TTC549 (cell line): ENCODE data around the gene PSTPIP1.

ENCODE experiments used
- FAIRE-seq: peaks from 2 replicates; lab custom pipeline; 2012; peaks lifted over from hg19 to GRCh38; lab: Jason Lieb, UNC

PSTPIP1 gene

GRCh38 chr15:77030928-77031375 lies 36.0 kb downstream of the PSTPIP1 start:
- FAIRE-seq, result no peak

DNA sequence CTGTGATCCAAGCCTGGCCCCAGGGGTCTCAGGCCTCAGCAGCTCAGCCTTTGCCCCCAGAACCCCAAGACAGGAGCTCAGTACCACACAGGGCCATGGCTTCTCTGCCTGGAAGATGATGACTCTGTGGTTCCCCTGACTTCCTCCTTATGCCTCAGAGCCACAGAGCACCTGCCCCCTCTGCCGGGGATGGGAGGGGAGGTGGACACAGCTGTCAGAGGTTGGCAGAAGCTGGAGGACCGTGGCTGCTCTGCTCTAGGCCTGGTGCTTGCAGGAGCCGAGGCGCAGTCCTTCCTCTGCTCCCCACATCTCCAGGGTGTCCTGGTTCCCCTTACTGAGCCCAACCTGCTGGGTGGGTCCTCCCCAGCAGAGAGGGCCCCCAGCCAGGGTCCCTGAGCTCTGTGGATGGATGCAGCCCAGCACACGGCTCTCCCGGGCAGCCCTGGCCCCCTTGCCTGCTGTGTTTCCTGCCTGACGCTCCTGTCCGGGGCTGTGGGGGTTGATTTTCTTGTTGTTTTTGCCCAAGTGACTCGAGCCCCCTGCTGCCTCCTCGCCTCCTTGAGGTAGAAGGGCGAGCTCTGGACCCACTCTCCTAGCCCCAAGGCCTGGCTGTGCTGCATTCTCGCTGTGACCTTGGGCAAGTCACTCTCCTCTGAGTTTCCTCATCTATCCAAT lies 36.6 kb downstream of the PSTPIP1 start:
- FAIRE-seq, result no peak

GRCh38 chr15:77032052-77032646 lies 37.2 kb downstream of the PSTPIP1 start:
- no peak for FAIRE-seq

GRCh38 chr15:77032647-77033416 lies 37.9 kb downstream of the PSTPIP1 start:
- FAIRE-seq, result no peak

GRCh38 chr15:77033417-77033728 lies 38.4 kb downstream of the PSTPIP1 start:
- no peak for FAIRE-seq

GRCh38 chr15:77033729-77034671 lies 39.1 kb downstream of the PSTPIP1 start:
- FAIRE-seq, result no peak

GRCh38 chr15:77034695-77035489 lies 40.0 kb downstream of the PSTPIP1 start:
- FAIRE-seq, result no peak

DNA sequence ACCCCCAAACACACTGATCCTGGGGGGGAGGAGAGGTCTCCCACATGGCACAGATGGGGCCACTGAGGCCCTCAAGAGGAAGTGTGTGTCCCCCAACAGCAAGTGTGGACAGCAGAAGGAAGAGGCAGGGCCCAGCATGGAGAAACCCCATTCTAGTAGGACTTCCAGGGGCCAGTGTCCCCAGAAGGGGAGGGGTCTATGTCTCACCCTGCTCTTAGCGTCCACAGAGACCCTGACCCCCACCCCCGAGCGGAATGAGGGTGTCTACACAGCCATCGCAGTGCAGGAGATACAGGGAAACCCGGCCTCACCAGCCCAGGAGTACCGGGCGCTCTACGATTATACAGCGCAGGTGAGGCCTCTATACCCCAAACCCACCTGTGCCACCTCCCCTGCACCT lies 40.7 kb downstream of the PSTPIP1 start:
- no peak for FAIRE-seq

- FAIRE-seq, result no peak
These were observed 41.1 kb downstream of the PSTPIP1 start for GRCh38 chr15:77035999-77036471.

DNA sequence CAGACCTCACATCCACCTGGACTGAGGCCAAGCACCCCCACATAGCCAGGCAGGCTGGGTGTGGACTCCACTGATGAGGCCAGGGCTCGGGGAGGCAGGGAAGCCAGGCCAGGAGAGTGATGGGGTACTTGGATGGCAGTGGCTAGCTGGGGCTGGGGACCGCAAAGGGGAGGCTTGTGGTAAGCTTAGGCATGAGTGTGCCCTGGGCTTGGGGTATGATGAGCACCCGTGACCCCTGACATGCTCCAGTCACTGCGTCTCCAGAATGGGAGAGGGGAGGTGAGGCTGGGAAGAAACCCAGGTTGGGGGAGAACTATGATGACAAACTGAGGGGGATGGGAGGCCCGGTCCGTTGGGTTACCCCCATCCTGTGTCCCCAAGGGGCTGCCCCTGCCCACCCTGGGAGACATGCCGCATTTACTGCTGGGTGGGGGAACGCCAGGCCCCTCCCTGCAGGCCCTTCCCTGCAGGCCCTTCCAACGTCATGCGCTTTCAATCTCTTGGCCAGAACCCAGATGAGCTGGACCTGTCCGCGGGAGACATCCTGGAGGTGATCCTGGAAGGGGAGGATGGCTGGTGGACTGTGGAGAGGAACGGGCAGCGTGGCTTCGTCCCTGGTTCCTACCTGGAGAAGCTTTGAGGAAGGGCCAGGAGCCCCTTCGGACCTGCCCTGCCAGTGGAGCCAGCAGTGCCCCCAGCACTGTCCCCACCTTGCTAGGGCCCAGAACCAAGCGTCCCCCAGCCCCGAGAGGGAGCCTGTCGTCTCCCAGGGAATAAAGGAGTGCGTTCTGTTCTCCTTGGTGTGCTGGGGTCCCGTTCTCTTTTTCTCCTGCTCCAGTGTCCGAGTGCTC lies 41.8 kb downstream of the PSTPIP1 start:
- no peak for FAIRE-seq

DNA sequence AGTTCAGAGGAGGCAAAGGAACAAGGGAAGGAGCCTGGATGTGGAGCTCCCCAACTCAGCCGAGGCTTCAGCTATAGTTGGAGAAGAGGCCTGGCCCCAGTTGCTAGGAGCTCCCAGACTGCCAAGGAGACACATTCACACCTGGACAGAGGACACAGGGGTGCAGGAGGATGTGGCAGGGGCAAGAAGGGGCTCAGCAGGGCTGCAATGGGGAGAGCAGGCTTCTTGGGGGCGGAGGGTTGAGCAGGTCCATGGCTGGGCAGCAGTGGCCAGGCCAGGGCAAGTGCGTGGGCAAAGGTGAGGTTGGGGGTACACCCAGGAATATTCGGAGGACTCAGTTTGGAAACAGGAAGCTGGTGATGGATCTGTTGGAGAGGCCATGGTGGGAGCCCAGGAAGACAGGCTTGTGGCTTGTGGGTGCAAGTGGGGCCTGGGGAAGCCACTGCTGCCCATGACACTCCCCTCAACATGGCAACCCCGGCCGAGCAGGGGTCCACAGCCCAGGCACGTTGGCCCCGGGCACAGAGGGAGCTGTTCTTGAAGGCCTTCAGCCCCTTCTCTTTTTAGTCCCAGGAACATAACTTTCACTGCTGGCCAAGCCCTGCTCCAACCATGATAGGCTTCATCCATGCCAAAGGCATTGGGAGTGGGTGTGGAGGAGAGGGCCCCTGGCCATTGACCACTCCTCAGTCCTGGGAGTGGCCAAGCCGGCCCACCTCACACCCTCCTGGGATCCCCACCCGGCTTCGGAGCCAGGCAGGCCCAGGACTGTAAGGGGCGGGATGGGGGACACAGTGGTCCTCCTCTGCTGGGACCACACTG lies 42.7 kb downstream of the PSTPIP1 start:
- no peak for FAIRE-seq

DNA sequence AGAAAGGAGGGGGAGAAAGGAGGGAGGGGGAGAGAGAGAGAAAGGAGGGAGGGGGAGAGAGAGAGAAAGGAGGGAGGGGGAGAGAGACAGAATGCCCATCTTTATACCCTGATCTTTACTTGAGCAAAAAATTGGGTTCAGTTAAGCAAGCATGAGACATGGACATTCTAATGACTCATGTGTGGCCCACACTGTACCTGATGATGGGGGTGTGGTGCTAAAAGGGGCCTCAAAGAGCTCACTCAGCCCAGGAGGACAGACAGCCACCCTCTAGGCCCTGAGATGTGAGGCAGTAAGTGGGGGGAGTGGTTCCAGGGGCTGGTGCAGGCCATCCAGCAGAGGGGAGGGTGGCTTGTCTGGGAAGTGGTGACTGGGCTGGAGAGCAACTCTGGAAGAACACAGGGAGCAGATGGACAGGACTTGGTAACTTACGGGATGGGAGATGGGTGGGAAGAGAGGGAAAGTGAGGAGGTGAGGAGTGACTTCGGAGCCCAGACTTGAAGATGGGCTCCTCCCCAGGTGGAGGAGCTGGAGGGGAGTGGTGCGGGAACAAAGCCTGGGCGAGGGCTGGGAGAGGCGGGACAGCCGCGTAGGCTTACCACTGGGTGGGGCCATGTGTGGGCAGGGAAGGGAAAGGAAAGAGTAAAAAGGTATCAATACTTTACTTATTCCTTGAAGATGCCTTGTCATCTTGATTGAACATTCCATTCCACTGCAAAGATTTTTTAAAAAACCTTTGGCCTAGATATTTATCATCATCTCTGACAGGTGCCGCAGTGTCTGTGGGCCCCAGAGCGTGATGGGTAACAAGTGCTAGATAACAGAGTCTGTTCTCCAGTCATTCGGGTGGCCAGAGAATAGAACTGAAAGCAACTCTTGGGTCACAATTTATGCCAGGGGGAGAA lies 43.6 kb downstream of the PSTPIP1 start:
- FAIRE-seq, result no peak

GRCh38 chr15:77039217-77039533 lies 44.2 kb downstream of the PSTPIP1 start:
- FAIRE-seq, result no peak

DNA sequence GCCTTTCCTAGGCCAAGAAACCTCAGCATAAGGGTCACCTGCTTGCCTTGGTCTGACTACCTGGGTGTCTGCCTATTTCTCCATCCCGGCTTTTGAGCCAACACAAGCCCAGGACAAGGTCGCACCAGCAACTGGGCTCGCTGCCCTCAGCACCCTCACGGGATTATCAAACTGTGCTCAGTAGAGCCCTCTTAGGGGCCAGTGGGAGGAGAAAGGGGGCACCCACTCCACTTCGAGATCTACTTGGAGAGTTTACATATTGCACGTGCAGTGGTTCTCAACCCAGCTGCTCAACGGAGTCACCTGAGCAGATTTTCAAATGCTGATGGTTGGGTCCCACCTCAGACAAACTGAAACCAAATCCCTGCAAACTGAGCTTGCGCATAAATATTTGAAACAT lies 44.9 kb downstream of the PSTPIP1 start:
- no peak for FAIRE-seq

- FAIRE-seq, result no peak
These were observed 45.7 kb downstream of the PSTPIP1 start for GRCh38 chr15:77040673-77041072.

GRCh38 chr15:77042245-77042919 lies 47.5 kb downstream of the PSTPIP1 start:
- no peak for FAIRE-seq

DNA sequence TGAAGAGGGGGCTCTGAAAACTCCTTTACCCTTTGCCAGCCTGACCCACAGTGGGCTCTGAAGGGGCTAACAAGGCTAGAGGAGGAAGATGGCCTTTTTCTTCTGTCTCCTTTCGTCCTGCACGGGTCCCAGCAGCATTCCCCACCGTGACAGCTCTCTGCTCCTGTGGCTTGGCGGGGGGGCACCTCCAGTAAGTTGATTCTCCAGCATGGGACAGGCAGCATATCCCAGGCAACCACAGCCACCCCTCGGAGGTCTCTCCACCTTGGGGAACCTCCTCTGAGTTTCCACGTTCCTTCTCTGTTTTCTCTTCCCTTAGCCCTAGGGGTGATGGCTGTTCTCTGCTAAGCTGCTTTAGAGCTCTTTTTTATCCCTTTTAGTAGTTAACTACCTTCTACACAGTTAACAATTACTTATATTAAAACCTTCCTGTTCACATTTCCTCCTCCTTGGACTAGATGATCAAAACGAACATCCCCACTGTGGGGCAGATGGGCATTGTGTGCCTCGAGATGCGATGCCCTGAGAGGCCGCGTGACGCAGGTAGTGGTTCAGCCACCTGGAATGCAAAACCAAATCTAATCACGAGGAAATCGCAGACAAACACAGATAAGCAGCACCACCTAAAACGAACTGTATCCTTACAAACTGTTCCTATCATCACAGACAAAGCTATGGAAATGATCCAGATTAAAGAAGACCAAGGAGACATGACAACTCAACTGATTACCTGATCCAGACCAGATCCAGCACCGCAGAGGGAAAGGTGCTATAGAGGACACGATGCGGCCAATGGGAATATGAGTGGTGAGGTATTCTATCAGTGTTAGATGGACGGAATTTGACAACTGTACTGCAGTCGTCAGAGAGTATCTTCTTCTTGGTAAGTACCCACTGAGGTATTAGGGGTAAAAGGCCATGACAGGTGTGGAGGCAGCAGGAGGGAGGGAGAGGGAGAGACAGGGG lies 48.3 kb downstream of the PSTPIP1 start:
- no peak for FAIRE-seq
